ENCODE data around the gene SLC39A11. TPM values are rescaled to one million over a fixed set of nuclear protein-coding genes. Genes with fewer than 3 reads are reported as not detected.

The SLC39A11 gene
- polyA plus RNA-seq, 3 donors = 16.6 to 27.9 (median 26.6) TPM

- DNase-seq = peak; percentile 60 to 86 (median 67)
- Mint-ChIP-seq H3K27ac (peak overlapping the region; percentile 75 to 94 (median 87)), H3K4me1 (peaks cover 74% of the 10 kb centered on the region), H3K27me3 (ENCODE audit: low read depth in 3 of 3) (peaks cover 0 to 8% (median 0%) of the 10 kb centered on the region in 3 donors), H3K9me3 (peaks cover 0 to 4% (median 0%) of the 10 kb centered on the region in 7 donors), H3K4me3 (peak overlapping the region; percentile 61 to 75), H3K36me3 (no peaks in the 10 kb centered on the region)
- 4% methylated on average over 4 of the region's 6 CpGs for WGBS (ENCODE audit: insufficient coverage)
- peak overlapping the region; percentile 75 for H2AFZ ChIP-seq (ENCODE audit: insufficient read depth, low read depth, low read length, poor library complexity, severe bottlenecking)
- no peaks in the 10 kb centered on the region for H4K20me1 ChIP-seq (ENCODE audit: insufficient read depth, low read length)
- peak overlapping the region; percentile 71 to 81 for H3K27ac ChIP-seq (ENCODE audit: low read depth in 1 of 2, low read length in 2 of 2)
- TF ChIP-seq CTCF (IDR thresholded peaks at IDR 0.05) = no peak
- H3K36me3 ChIP-seq (replicated peaks in 1 of 2; ENCODE audit: control insufficient read depth in 1 of 2, insufficient read depth in 2 of 2, low read length in 2 of 2) = no peaks in the 10 kb centered on the region
- H3K9me3 ChIP-seq (replicated peaks in 1 of 2; ENCODE audit: control insufficient read depth in 1 of 2, insufficient read depth in 1 of 2, low read length in 2 of 2) = no peaks in the 10 kb centered on the region
- peaks cover 60 to 79% of the 10 kb centered on the region in 2 donors for H3K4me1 ChIP-seq (ENCODE audit: control insufficient read depth in 1 of 2, insufficient read depth in 2 of 2, low read length in 2 of 2)
- peak overlapping the region in 1 of 3 experiments; percentile 37 for H3K4me3 ChIP-seq (replicated peaks in 1 of 3; ENCODE audit: low read depth in 2 of 3, low read length in 3 of 3)
- H3K4me2 ChIP-seq (replicated peaks; ENCODE audit: extremely low read depth, low read length, poor library complexity, severe bottlenecking) = peak overlapping the region; percentile 49
- H3K9ac ChIP-seq (ENCODE audit: insufficient read depth, low read length, poor library complexity, severe bottlenecking) = peak overlapping the region; percentile 19
- peaks cover 14% of the 10 kb centered on the region for H3K79me2 ChIP-seq (ENCODE audit: insufficient read depth, low read length)
- no peaks in the 10 kb centered on the region for H3K27me3 ChIP-seq (ENCODE audit: control insufficient read depth in 2 of 2, insufficient read depth in 2 of 2, low read length in 2 of 2)
- intact Hi-C loops (cut with micrococcal nuclease) = loop anchor here in 1 of 2 donors (5.0 kb wide), 1 partner anchor 45 kb away; no protein-coding TSS in a partner anchor
These were observed 4.4 kb upstream of the SLC39A11 start for GRCh38 chr17:73096866-73097265.

- Histone ChIP-seq H3K4me2 (replicated peaks; ENCODE audit: extremely low read depth, low read length, poor library complexity, severe bottlenecking) (no peak overlapping the region), H3K79me2 (ENCODE audit: insufficient read depth, low read length) (peaks cover 20% of the 10 kb centered on the region), H3K9me3 (replicated peaks in 1 of 2; ENCODE audit: control insufficient read depth in 1 of 2, insufficient read depth in 1 of 2, low read length in 2 of 2) (no peaks in the 10 kb centered on the region), H4K20me1 (ENCODE audit: insufficient read depth, low read length) (no peaks in the 10 kb centered on the region), H3K4me3 (replicated peaks in 1 of 3; ENCODE audit: low read depth in 2 of 3, low read length in 3 of 3) (no peak overlapping the region), H2AFZ (ENCODE audit: insufficient read depth, low read depth, low read length, poor library complexity, severe bottlenecking) (peak overlapping the region; percentile 75), H3K36me3 (replicated peaks in 1 of 2; ENCODE audit: control insufficient read depth in 1 of 2, insufficient read depth in 2 of 2, low read length in 2 of 2) (no peaks in the 10 kb centered on the region), H3K4me1 (ENCODE audit: control insufficient read depth in 1 of 2, insufficient read depth in 2 of 2, low read length in 2 of 2) (peaks cover 66 to 84% of the 10 kb centered on the region in 2 donors), H3K27me3 (ENCODE audit: control insufficient read depth in 2 of 2, insufficient read depth in 2 of 2, low read length in 2 of 2) (no peaks in the 10 kb centered on the region), H3K27ac (ENCODE audit: low read depth in 1 of 2, low read length in 2 of 2) (peak overlapping the region in 1 of 2 donors; percentile 71), H3K9ac (ENCODE audit: insufficient read depth, low read length, poor library complexity, severe bottlenecking) (no peak overlapping the region)
- H3K27ac Mint-ChIP-seq = peak overlapping the region in 6 of 7 donors; percentile 84 to 94 (median 88)
- peaks cover 0 to 8% (median 0%) of the 10 kb centered on the region in 3 donors for H3K27me3 Mint-ChIP-seq (ENCODE audit: low read depth in 3 of 3)
- H3K9me3 Mint-ChIP-seq = peaks cover 0 to 4% (median 0%) of the 10 kb centered on the region in 7 donors
- intact Hi-C loops (cut with micrococcal nuclease) = loop anchor here in 1 of 2 donors (5.0 kb wide), 1 partner anchor 46 kb away; no protein-coding TSS in a partner anchor
- H3K4me1 Mint-ChIP-seq = peaks cover 80% of the 10 kb centered on the region
- no peak for TF ChIP-seq CTCF (IDR thresholded peaks at IDR 0.05)
- no peak for DNase-seq
- no peaks in the 10 kb centered on the region for H3K36me3 Mint-ChIP-seq
- WGBS (ENCODE audit: insufficient coverage) = 5% methylated on average over 2 of the region's 6 CpGs
- peak overlapping the region in 1 of 2 donors; percentile 41 for H3K4me3 Mint-ChIP-seq
These were observed 3.7 kb upstream of the SLC39A11 start for GRCh38 chr17:73096211-73096610.
